Measurements from ENCODE around the gene MICAL3.
A peak's percentile ranks its signal among the peaks of the same experiment; 100 is the strongest.

Gene MICAL3

GRCh38 chr22:17980638-17981051 is 43.7 kb downstream of the MICAL3 start:
- Histone ChIP-seq H2AFZ (ENCODE audit: low read length) (no peak overlapping the region), H3K36me3 (ENCODE audit: insufficient read depth, low read length) (peaks cover 4% of the 10 kb centered on the region; the same call in 1 of the 2 replicates), H3K9ac (ENCODE audit: low read length) (no peak overlapping the region), H3K9me2 (ENCODE audit: low read depth, low read length) (no peaks in the 10 kb centered on the region), H3K27me3 (ENCODE audit: insufficient read depth, low read length) (no peaks in the 10 kb centered on the region), H3K9me3 (ENCODE audit: low read length) (peaks cover 3% of the 10 kb centered on the region; the same call in 1 of the 2 replicates), H3F3A (ENCODE audit: insufficient read depth, low read length) (no peaks in the 10 kb centered on the region), H3K79me2 (ENCODE audit: insufficient read depth, low read length) (peaks cover 38% of the 10 kb centered on the region; the same call in 1 of the 2 replicates), H3K4me2 (ENCODE audit: low read length) (peak overlapping the region; percentile 55), H3K4me1 (ENCODE audit: insufficient read depth, low read length, severe bottlenecking) (peaks cover 38% of the 10 kb centered on the region), H4K20me1 (ENCODE audit: insufficient read depth, low read length) (no peaks in the 10 kb centered on the region; the same call in 1 of the 2 replicates), H3K27ac (ENCODE audit: low read depth, low read length, poor library complexity, severe bottlenecking) (peak overlapping the region; percentile 39), H3K4me3 (ENCODE audit: low read depth, low read length, poor library complexity, severe bottlenecking) (peak overlapping the region; percentile 33)
- TF ChIP-seq CTCF (IDR thresholded peaks at IDR 0.05; ENCODE audit: low read length) = no peak
- TF ChIP-seq EZH2 (IDR thresholded peaks at IDR 0.05; ENCODE audit: borderline replicate concordance, low read length) = no peak

GRCh38 chr22:17980015-17980590 is 44.3 kb downstream of the MICAL3 start:
- Histone ChIP-seq H4K20me1 (ENCODE audit: insufficient read depth, low read length) (no peaks in the 10 kb centered on the region; the same call in 1 of the 2 replicates), H3K9me3 (ENCODE audit: low read length) (peaks cover 3% of the 10 kb centered on the region; the same call in 1 of the 2 replicates), H3F3A (ENCODE audit: insufficient read depth, low read length) (no peaks in the 10 kb centered on the region), H3K36me3 (ENCODE audit: insufficient read depth, low read length) (peaks cover 4% of the 10 kb centered on the region; the same call in 1 of the 2 replicates), H3K9me2 (ENCODE audit: low read depth, low read length) (no peaks in the 10 kb centered on the region), H3K27ac (ENCODE audit: low read depth, low read length, poor library complexity, severe bottlenecking) (no peak overlapping the region), H3K4me2 (ENCODE audit: low read length) (peak overlapping the region; percentile 55), H3K4me3 (ENCODE audit: low read depth, low read length, poor library complexity, severe bottlenecking) (peak overlapping the region; percentile 33), H3K27me3 (ENCODE audit: insufficient read depth, low read length) (no peaks in the 10 kb centered on the region), H3K79me2 (ENCODE audit: insufficient read depth, low read length) (peaks cover 38% of the 10 kb centered on the region; the same call in 1 of the 2 replicates), H3K9ac (ENCODE audit: low read length) (no peak overlapping the region), H3K4me1 (ENCODE audit: insufficient read depth, low read length, severe bottlenecking) (peaks cover 33% of the 10 kb centered on the region), H2AFZ (ENCODE audit: low read length) (no peak overlapping the region)
- TF ChIP-seq CTCF (IDR thresholded peaks at IDR 0.05; ENCODE audit: low read length) (no peak), EZH2 (IDR thresholded peaks at IDR 0.05; ENCODE audit: borderline replicate concordance, low read length) (no peak)

GRCh38 chr22:17978027-17978426 is 46.3 kb downstream of the MICAL3 start:
- TF ChIP-seq CTCF (IDR thresholded peaks at IDR 0.05; ENCODE audit: low read length) (no peak), EZH2 (IDR thresholded peaks at IDR 0.05; ENCODE audit: borderline replicate concordance, low read length) (no peak)

More at GRCh38 chr22:17978027-17978426, 46.3 kb downstream of the MICAL3 start:
- no peak overlapping the region for H3K9ac ChIP-seq (ENCODE audit: low read length)
- H3K4me2 ChIP-seq (ENCODE audit: low read length) = no peak overlapping the region
- H3K79me2 ChIP-seq (ENCODE audit: insufficient read depth, low read length) = peaks cover 38% of the 10 kb centered on the region; the same call in 1 of the 2 replicates
- H3F3A ChIP-seq (ENCODE audit: insufficient read depth, low read length) = no peaks in the 10 kb centered on the region
- H3K36me3 ChIP-seq (ENCODE audit: insufficient read depth, low read length) = peaks cover 4% of the 10 kb centered on the region; the same call in 1 of the 2 replicates
- H3K9me3 ChIP-seq (ENCODE audit: low read length) = peaks cover 3% of the 10 kb centered on the region; the same call in 1 of the 2 replicates
- H3K4me3 ChIP-seq (ENCODE audit: low read depth, low read length, poor library complexity, severe bottlenecking) = no peak overlapping the region
- no peaks in the 10 kb centered on the region for H3K27me3 ChIP-seq (ENCODE audit: insufficient read depth, low read length)
- no peak overlapping the region for H2AFZ ChIP-seq (ENCODE audit: low read length)
- no peaks in the 10 kb centered on the region for H3K9me2 ChIP-seq (ENCODE audit: low read depth, low read length)
- no peaks in the 10 kb centered on the region; the same call in 1 of the 2 replicates for H4K20me1 ChIP-seq (ENCODE audit: insufficient read depth, low read length)
- peaks cover 33% of the 10 kb centered on the region for H3K4me1 ChIP-seq (ENCODE audit: insufficient read depth, low read length, severe bottlenecking)
- H3K27ac ChIP-seq (ENCODE audit: low read depth, low read length, poor library complexity, severe bottlenecking) = no peak overlapping the region
